ENCODE measurements around the gene MESP1. TPM values are rescaled to one million over a fixed set of nuclear protein-coding genes. Genes with fewer than 3 reads are reported as not detected.

Gene MESP1
- total RNA-seq, 1 experiment from 2014 or later, result 8.8 TPM

DNA sequence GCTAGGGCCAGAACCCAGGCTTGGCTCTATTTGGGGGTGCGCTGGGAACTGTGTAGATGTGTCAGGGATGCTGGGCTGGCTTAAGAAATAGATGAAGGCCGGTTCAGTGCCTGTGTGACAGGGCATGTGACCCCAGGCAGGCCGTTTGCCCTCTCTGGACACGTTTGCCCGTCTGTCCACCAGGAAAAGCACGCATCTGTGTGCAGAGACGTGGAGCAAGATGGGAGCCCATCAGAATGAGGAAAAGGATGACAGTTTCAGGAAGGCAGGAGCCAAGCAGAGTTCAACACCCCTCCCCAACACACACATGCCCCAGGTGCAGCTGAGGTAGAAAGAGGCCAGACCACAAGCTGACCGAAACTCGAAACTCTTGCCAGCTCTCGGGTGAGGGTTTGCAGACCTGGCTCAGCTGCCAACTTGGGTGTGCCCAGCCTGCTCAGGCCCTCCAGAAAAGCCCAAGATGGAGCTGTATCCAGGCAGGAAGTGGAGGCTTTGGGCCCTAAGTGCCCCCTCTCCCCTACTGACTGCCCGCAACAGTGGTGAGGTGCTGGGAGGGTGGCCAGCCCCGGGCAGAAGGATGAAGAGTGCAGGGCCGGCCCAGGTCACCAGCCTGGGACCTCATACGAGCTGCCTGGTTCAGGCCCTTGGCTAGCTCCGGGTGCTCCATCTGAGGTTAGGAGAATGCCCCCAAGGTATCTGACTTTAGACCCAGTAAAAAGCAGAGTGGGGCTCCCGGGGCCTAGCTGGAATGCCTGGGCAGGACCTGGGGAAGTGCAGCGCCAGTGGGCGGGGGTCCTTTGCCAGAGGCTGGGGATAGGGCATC is 10.2 kb upstream of the MESP1 start:
- H3K4me2 ChIP-seq (ENCODE audit: low read length), result no peak overlapping the region
- no peaks in the 10 kb centered on the region for H3K79me2 ChIP-seq (ENCODE audit: insufficient read depth, low read length)
- H3K9ac ChIP-seq (ENCODE audit: low read length), result no peak overlapping the region
- RAD21 ChIA-PET (ENCODE audit: low non-redundant PET in 1 of 2, low total read pairs in 2 of 2, uncharacterized antibody in 2 of 2, unreplicated experiment in 2 of 2), result interaction anchor here (0.6 to 3.5 kb wide), 8 partner anchors 11 to 133 kb away, joined by 3 to 29 read pairs (median 6); partner anchors contain the start of genes AP3S2 (in 1 of the 2) and MESP1 (in 1 of the 2)
- no peaks in the 10 kb centered on the region for H3K9me3 ChIP-seq (ENCODE audit: control insufficient read depth in 1 of 2, insufficient read depth in 1 of 2, low read depth in 1 of 2, low read length in 2 of 2)
- H3K27ac ChIP-seq (ENCODE audit: low read depth, low read length), result no peak overlapping the region
- CTCF ChIA-PET, result interaction anchor here (0.6 to 5.4 kb wide), 23 partner anchors 8 to 326 kb away, joined by 3 to 164 read pairs (median 5); partner anchors contain the start of genes MESP1 and MESP2
- no TSS peak for BruUV-seq (replicated peaks)
- peaks cover 0 to 10% of the 10 kb centered on the region in 2 experiments; a peak in 1 of 4 replicates for H3K4me1 ChIP-seq (ENCODE audit: control insufficient read depth in 1 of 2, insufficient read depth in 2 of 2, low read length in 2 of 2)
- TF ChIP-seq POLR2A (IDR thresholded peaks at IDR 0.05; ENCODE audit: borderline replicate concordance, extremely low read depth, insufficient read depth, insufficient read length) (no peak), TCF7L2 (IDR thresholded peaks at IDR 0.05; ENCODE audit: borderline replicate concordance, extremely low read depth, insufficient read depth, insufficient read length) (no peak), SP1 (IDR thresholded peaks at IDR 0.05; ENCODE audit: low read depth) (no peak), SRF (IDR thresholded peaks at IDR 0.05; ENCODE audit: low read depth) (no peak), SIN3A (IDR thresholded peaks at IDR 0.05; ENCODE audit: low read depth) (no peak), POLR2AphosphoS5 (IDR thresholded peaks at IDR 0.05; ENCODE audit: low read depth, low read length) (no peak)
- TF ChIP-seq, protein P1, sequence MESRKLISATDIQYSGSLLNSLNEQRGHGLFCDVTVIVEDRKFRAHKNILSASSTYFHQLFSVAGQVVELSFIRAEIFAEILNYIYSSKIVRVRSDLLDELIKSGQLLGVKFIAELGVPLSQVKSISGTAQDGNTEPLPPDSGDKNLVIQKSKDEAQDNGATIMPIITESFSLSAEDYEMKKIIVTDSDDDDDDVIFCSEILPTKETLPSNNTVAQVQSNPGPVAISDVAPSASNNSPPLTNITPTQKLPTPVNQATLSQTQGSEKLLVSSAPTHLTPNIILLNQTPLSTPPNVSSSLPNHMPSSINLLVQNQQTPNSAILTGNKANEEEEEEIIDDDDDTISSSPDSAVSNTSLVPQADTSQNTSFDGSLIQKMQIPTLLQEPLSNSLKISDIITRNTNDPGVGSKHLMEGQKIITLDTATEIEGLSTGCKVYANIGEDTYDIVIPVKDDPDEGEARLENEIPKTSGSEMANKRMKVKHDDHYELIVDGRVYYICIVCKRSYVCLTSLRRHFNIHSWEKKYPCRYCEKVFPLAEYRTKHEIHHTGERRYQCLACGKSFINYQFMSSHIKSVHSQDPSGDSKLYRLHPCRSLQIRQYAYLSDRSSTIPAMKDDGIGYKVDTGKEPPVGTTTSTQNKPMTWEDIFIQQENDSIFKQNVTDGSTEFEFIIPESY (IDR thresholded peaks at IDR 0.05; ENCODE audit: extremely low read depth, insufficient replicate concordance, low read length), result no peak
- no peak for DNase-seq (ENCODE audit: low read depth, low spot score)
- H3K9me2 ChIP-seq (ENCODE audit: insufficient read depth), result no peaks in the 10 kb centered on the region
- POLR2A ChIA-PET, result interaction anchor here (0.5 to 1.6 kb wide), 3 partner anchors 114 to 321 kb away, joined by 3 to 4 read pairs (median 4); no protein-coding TSS in a partner anchor
- intact Hi-C loops (cut with micrococcal nuclease), result no loop called here
- no peaks in the 10 kb centered on the region for H3K36me3 ChIP-seq (ENCODE audit: control insufficient read depth in 1 of 2, insufficient read depth in 2 of 2, low read length in 2 of 2)
- no peaks in the 10 kb centered on the region for H3K27me3 ChIP-seq (ENCODE audit: insufficient read depth, low read length)
- H4K20me1 ChIP-seq (ENCODE audit: insufficient read depth), result no peaks in the 10 kb centered on the region
- no peak overlapping the region for H3K4me3 ChIP-seq (replicated peaks in 1 of 2; ENCODE audit: low read depth in 1 of 2, low read length in 2 of 2)
- peak; percentile 49 for ATAC-seq
- peak overlapping the region; percentile 54 for H2AFZ ChIP-seq (ENCODE audit: low read depth, low read length, poor library complexity, severe bottlenecking)
